Hematopoietic multipotent progenitor cell treated with erythropoietin and hydrocortisone succinate and interleukin-3 and kit ligand, for 4 days (in vitro differentiated cells): ENCODE data around the gene SMAD3.
A peak's percentile ranks its signal among the peaks of the same experiment; 100 is the strongest.

Experiments used
- DNase-seq: peaks from one replicate; pipeline ENCODE4 v3.0.0-alpha.2; 2015

SMAD3 gene

GRCh38 chr15:67202991-67203390 lies 137.6 kb downstream of the SMAD3 start:
- DNase-seq = no peak

GRCh38 chr15:67207555-67208207 lies 142.3 kb downstream of the SMAD3 start:
- peak; percentile 42 for DNase-seq

GRCh38 chr15:67208396-67208795 lies 143.0 kb downstream of the SMAD3 start:
- DNase-seq = peak; percentile 73

- no peak for DNase-seq
Observed at GRCh38 chr15:67210555-67211168, 145.3 kb downstream of the SMAD3 start.

- no peak for DNase-seq
Observed at GRCh38 chr15:67212684-67213367, 147.4 kb downstream of the SMAD3 start.

GRCh38 chr15:67215102-67215501 lies 149.7 kb downstream of the SMAD3 start:
- DNase-seq = no peak

GRCh38 chr15:67216859-67217258 lies 151.5 kb downstream of the SMAD3 start:
- DNase-seq = peak; percentile 12

GRCh38 chr15:67218428-67218827 lies 153.0 kb downstream of the SMAD3 start:
- DNase-seq = no peak

- no peak for DNase-seq
Observed at GRCh38 chr15:67219288-67219687, 153.9 kb downstream of the SMAD3 start.

GRCh38 chr15:67224889-67225288 lies 159.5 kb downstream of the SMAD3 start:
- no peak for DNase-seq

GRCh38 chr15:67225336-67225735 lies 159.9 kb downstream of the SMAD3 start:
- DNase-seq = no peak

GRCh38 chr15:67227431-67227830 lies 162.0 kb downstream of the SMAD3 start:
- no peak for DNase-seq

GRCh38 chr15:67227846-67228245 lies 162.4 kb downstream of the SMAD3 start:
- peak; percentile 20 for DNase-seq

GRCh38 chr15:67228286-67228685 lies 162.9 kb downstream of the SMAD3 start:
- peak; percentile 61 for DNase-seq

GRCh38 chr15:67230504-67230903 lies 165.1 kb downstream of the SMAD3 start:
- no peak for DNase-seq

GRCh38 chr15:67232591-67232990 lies 167.2 kb downstream of the SMAD3 start:
- no peak for DNase-seq

GRCh38 chr15:67240235-67241131 lies 175.1 kb downstream of the SMAD3 start:
- peak; percentile 33 for DNase-seq

GRCh38 chr15:67241132-67241855 lies 175.9 kb downstream of the SMAD3 start:
- no peak for DNase-seq

GRCh38 chr15:67242708-67243111 lies 177.3 kb downstream of the SMAD3 start:
- DNase-seq = peak; percentile 35
